ENCODE results near the gene LGR5. TPM values are rescaled to one million over a fixed set of nuclear protein-coding genes. Genes with fewer than 3 reads are reported as not detected.

The LGR5 gene
- total and polyA plus RNA-seq, 2 of the 13 experiments (the other 11 are each of a cell fraction or from before 2014, with no cell fraction given): 37.0 to 121 TPM

GRCh38 chr12:71610031-71610795, 170.6 kb downstream of the LGR5 start:
- in situ Hi-C loops (cut with HindIII; ENCODE audit: extremely low pct_ligation_motif_present, low pct_unique_long_range_greater_than_20kb): no loop called here
- peaks cover 6 to 52% of the 10 kb centered on the region in 2 experiments for H3K36me3 ChIP-seq (replicated peaks in 1 of 2; ENCODE audit: control insufficient read depth in 1 of 2, insufficient read depth in 2 of 2, low read length in 2 of 2)
- BruUV-seq (replicated peaks): no TSS peak

More at GRCh38 chr12:71610031-71610795, 170.6 kb downstream of the LGR5 start:
- CTCF ChIA-PET (ENCODE audit: low intra/inter-chr PET ratio, low total read pairs): no interaction called here
- H3K27me3 ChIP-seq (ENCODE audit: control insufficient read depth in 1 of 2, insufficient read depth in 2 of 2, low read length in 2 of 2): no peaks in the 10 kb centered on the region
- H2AFZ ChIP-seq (ENCODE audit: low read length): no peak overlapping the region
- POLR2A ChIA-PET: no interaction called here
- no peaks in the 10 kb centered on the region for H4K20me1 ChIP-seq (ENCODE audit: insufficient read depth, low read length)
- WGBS (ENCODE audit: low lambda C conversion rate): over 99% methylated on average over 6 of the region's 6 CpGs
- TF ChIP-seq ELF1 (CRISPR knock-in tag; IDR thresholded peaks at IDR 0.05) (no peak), TFDP1 (CRISPR knock-in tag; IDR thresholded peaks at IDR 0.05; ENCODE audit: borderline replicate concordance) (no peak), PHF8 (CRISPR knock-in tag; IDR thresholded peaks at IDR 0.05) (no peak), ZNF513 (CRISPR knock-in tag; conservative IDR thresholded peaks at IDR 0.05) (no peak), MZF1 (CRISPR knock-in tag; IDR thresholded peaks at IDR 0.05; ENCODE audit: borderline replicate concordance) (no peak), ZNF691 (CRISPR knock-in tag; IDR thresholded peaks at IDR 0.05; ENCODE audit: borderline replicate concordance, low read depth) (no peak), PCBP1 (IDR thresholded peaks at IDR 0.05; ENCODE audit: borderline replicate concordance, low read depth, low read length) (no peak)
- DNase-seq (ENCODE audit: low spot score): no peak
- no peak overlapping the region for H3K4me3 ChIP-seq (replicated peaks in 1 of 3; ENCODE audit: insufficient read depth in 1 of 3, low read depth in 2 of 3, low read length in 3 of 3)
- intact Hi-C loops (cut with micrococcal nuclease; ENCODE audit: unreplicated experiment): no loop called here
- H3K9me3 ChIP-seq (ENCODE audit: low read length): no peaks in the 10 kb centered on the region
- FAIRE-seq: no peak
- ATAC-seq: no peak
- H3K4me1 ChIP-seq (ENCODE audit: insufficient read depth, low read length): no peaks in the 10 kb centered on the region
- no peaks in the 10 kb centered on the region for H3K79me2 ChIP-seq (ENCODE audit: insufficient read depth, low read length)
- H3K4me2 ChIP-seq (ENCODE audit: low read depth, low read length): no peak overlapping the region
- no peak overlapping the region for H3K27ac ChIP-seq (ENCODE audit: extremely low read length, insufficient read depth, low read length)
- H3K9ac ChIP-seq (ENCODE audit: insufficient read depth, low read depth, low read length): no peak overlapping the region
